Mesangial cell (primary cell): ENCODE results near the gene MUCL1. TPM values are rescaled to one million over a fixed set of nuclear protein-coding genes. Genes with fewer than 3 reads are reported as not detected.

Experiments
- total RNA-seq: library from RNA; depleted of rRNA; stranded (reverse); fragments of >200 nt; gene quantifications from 2 replicates; pipeline ENCODE4 v1.2.3, GENCODE V29; 2015

The MUCL1 gene
- not detected in 2 replicates for total RNA-seq

GRCh38 chr12:54853933-54854538, at the start of gene MUCL1:
MUCL1 (plus strand) TSS chr12:54854516; CDS start chr12:54854583, 67 bp downstream.

Other genes with a start within 250 kb of the MUCL1 start
- not detected in 2 replicates for gene LACRT, start 219.6 kb upstream of the MUCL1 start, total RNA-seq
- gene DCD, start 206.2 kb upstream of the MUCL1 start, total RNA-seq = not detected in 2 replicates
- gene TESPA1, start 130.2 kb downstream of the MUCL1 start, total RNA-seq = not detected in 2 replicates
- not detected in 2 replicates for gene NEUROD4, start 165.5 kb downstream of the MUCL1 start, total RNA-seq